BLaER1 treated with 17β-estradiol and CSF1 and Interleukin-3, amounts not matched to agents 10 nM and 100 nM (cell line): ENCODE results near the gene UNC5C.

Experiments
- H3K27ac ChIP-seq, 11 experiments: shearing (Covaris generic); formaldehyde crosslinking; 2 replicates each; pipeline ENCODE4 v1.8.1; 2022
- H3K27me3 ChIP-seq, 11 experiments: shearing (Covaris generic); formaldehyde crosslinking; 2 replicates each; pipeline ENCODE4 v1.8.1; 2022
- H3K36me3 ChIP-seq, 11 experiments: shearing (Covaris generic); formaldehyde crosslinking; 2 replicates each; pipeline ENCODE4 v1.8.1; 2022
- H3K4me1 ChIP-seq, 10 experiments: shearing (Covaris generic); formaldehyde crosslinking; 2 replicates each; pipeline ENCODE4 v1.8.1; 2022
- H3K4me2 ChIP-seq, 11 experiments: shearing (Covaris generic); formaldehyde crosslinking; 2 replicates each; pipeline ENCODE4 v1.8.1; 2022
- H3K4me3 ChIP-seq, 10 experiments: shearing (Covaris generic); formaldehyde crosslinking; 2 replicates each; pipeline ENCODE4 v1.8.1; 2022
- H3K9ac ChIP-seq, 11 experiments: shearing (Covaris generic); formaldehyde crosslinking; 2 replicates each; pipeline ENCODE4 v1.8.1; 2022
- H3K9me3 ChIP-seq, 11 experiments: shearing (Covaris generic); formaldehyde crosslinking; replicated peaks in 1 of 11; 2 replicates each; pipeline ENCODE4 v1.8.1; 2022
- H4K20me1 ChIP-seq, 11 experiments: shearing (Covaris generic); formaldehyde crosslinking; 2 replicates each; pipeline ENCODE4 v1.8.1; 2022
- Cebpa-rat ChIP-seq, 11 experiments: shearing (Covaris generic); IDR thresholded peaks; 2 replicates each; pipeline ENCODE4 v1.8.1; 2022

UNC5C gene

GRCh38 chr4:95511477-95511876 lies 37.3 kb downstream of the UNC5C start:
- Histone ChIP-seq H3K9me3 (no peaks in the 10 kb centered on the region), H4K20me1 (no peaks in the 10 kb centered on the region), H3K27me3 (no peaks in the 10 kb centered on the region), H3K4me2 (no peak overlapping the region), H3K9ac (no peak overlapping the region), H3K4me3 (no peak overlapping the region), H3K27ac (no peak overlapping the region), H3K4me1 (no peaks in the 10 kb centered on the region), H3K36me3 (no peaks in the 10 kb centered on the region)
- TF ChIP-seq Cebpa-rat (IDR thresholded peaks at IDR 0.05) = no peak

- no peak overlapping the region for H3K9ac ChIP-seq
Measured at GRCh38 chr4:95510877-95511276, 37.9 kb downstream of the UNC5C start.

DNA sequence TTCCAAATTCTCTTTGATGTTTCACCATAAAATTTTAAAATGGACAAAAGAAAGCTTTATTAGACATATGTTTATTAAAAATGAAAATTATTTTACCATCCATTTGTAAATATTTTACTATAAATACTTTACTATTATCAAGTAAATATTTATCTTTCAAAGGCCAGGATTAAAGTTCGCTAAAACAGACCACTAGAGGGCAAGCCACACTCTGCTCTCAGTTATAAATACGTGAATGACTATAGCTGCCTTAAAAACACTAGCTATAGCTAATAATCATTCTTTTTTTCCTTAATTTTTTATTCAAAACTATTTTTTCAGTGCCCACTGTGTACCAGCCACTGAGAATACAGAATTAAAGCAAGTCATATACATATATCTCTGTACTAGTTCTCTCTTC lies 38.6 kb downstream of the UNC5C start:
- Histone ChIP-seq H3K9ac (no peak overlapping the region), H3K4me3 (no peak overlapping the region), H3K4me2 (no peak overlapping the region), H3K36me3 (no peaks in the 10 kb centered on the region), H3K27ac (no peak overlapping the region), H3K4me1 (no peaks in the 10 kb centered on the region), H4K20me1 (no peaks in the 10 kb centered on the region), H3K9me3 (no peaks in the 10 kb centered on the region), H3K27me3 (no peaks in the 10 kb centered on the region)
- no peak for TF ChIP-seq Cebpa-rat (IDR thresholded peaks at IDR 0.05)

More at GRCh38 chr4:95510877-95511276, 37.9 kb downstream of the UNC5C start:
- Histone ChIP-seq H3K4me3 (no peak overlapping the region), H3K27ac (no peak overlapping the region), H3K36me3 (no peaks in the 10 kb centered on the region), H3K9me3 (no peaks in the 10 kb centered on the region), H3K4me2 (no peak overlapping the region), H4K20me1 (no peaks in the 10 kb centered on the region), H3K4me1 (no peaks in the 10 kb centered on the region), H3K27me3 (no peaks in the 10 kb centered on the region)
- TF ChIP-seq Cebpa-rat (IDR thresholded peaks at IDR 0.05) = no peak

GRCh38 chr4:95508421-95508820 lies 40.4 kb downstream of the UNC5C start:
- H3K4me1 ChIP-seq = no peaks in the 10 kb centered on the region
- H3K36me3 ChIP-seq = no peaks in the 10 kb centered on the region
- no peak overlapping the region for H3K27ac ChIP-seq
- H4K20me1 ChIP-seq = no peaks in the 10 kb centered on the region
- no peaks in the 10 kb centered on the region for H3K27me3 ChIP-seq
- H3K9me3 ChIP-seq = no peaks in the 10 kb centered on the region
- H3K4me3 ChIP-seq = no peak overlapping the region
- H3K4me2 ChIP-seq = no peak overlapping the region
- no peak overlapping the region for H3K9ac ChIP-seq
- TF ChIP-seq Cebpa-rat (IDR thresholded peaks at IDR 0.05) = no peak

DNA sequence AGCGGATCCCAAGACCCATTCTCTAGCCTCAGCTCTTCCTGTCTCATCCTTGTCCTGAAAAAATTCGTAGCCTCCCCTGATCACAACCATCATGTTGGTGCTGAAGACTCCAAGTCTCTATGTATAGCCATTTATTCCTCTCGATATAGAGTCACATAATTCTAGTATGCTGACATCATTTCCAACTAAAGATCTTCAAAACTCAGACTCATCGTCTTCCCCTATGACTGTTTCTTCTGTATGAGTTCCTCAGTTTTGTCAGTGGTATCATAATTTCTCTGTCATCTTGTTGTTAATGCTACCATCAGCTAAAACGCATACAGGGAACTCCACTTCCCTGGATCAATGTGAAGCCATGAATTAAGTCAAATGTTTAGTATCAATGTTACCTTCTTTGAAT lies 41.2 kb downstream of the UNC5C start:
- Histone ChIP-seq H3K27ac (no peak overlapping the region), H4K20me1 (no peaks in the 10 kb centered on the region), H3K4me2 (no peak overlapping the region), H3K9ac (no peak overlapping the region), H3K27me3 (no peaks in the 10 kb centered on the region), H3K36me3 (no peaks in the 10 kb centered on the region), H3K9me3 (no peaks in the 10 kb centered on the region), H3K4me1 (no peaks in the 10 kb centered on the region), H3K4me3 (no peak overlapping the region)
- no peak for TF ChIP-seq Cebpa-rat (IDR thresholded peaks at IDR 0.05)

- H3K9ac ChIP-seq = no peak overlapping the region
- no peaks in the 10 kb centered on the region for H3K27me3 ChIP-seq
- no peaks in the 10 kb centered on the region for H3K9me3 ChIP-seq
- H3K4me3 ChIP-seq = no peak overlapping the region
- H3K27ac ChIP-seq = no peak overlapping the region
- H3K4me2 ChIP-seq = no peak overlapping the region
- TF ChIP-seq Cebpa-rat (IDR thresholded peaks at IDR 0.05) = no peak
- no peaks in the 10 kb centered on the region for H3K4me1 ChIP-seq
- H4K20me1 ChIP-seq = no peaks in the 10 kb centered on the region
- H3K36me3 ChIP-seq = no peaks in the 10 kb centered on the region
Measured at GRCh38 chr4:95507147-95507546, 41.6 kb downstream of the UNC5C start.

- TF ChIP-seq Cebpa-rat (IDR thresholded peaks at IDR 0.05) = no peak
- H3K27me3 ChIP-seq = no peaks in the 10 kb centered on the region
- no peaks in the 10 kb centered on the region for H3K36me3 ChIP-seq
- H3K4me1 ChIP-seq = no peaks in the 10 kb centered on the region
- no peak overlapping the region for H3K4me3 ChIP-seq
- H3K27ac ChIP-seq = no peak overlapping the region
- H3K9me3 ChIP-seq = no peaks in the 10 kb centered on the region
- no peaks in the 10 kb centered on the region for H4K20me1 ChIP-seq
- H3K4me2 ChIP-seq = no peak overlapping the region
- H3K9ac ChIP-seq = no peak overlapping the region
Measured at GRCh38 chr4:95506264-95506663, 42.5 kb downstream of the UNC5C start.

GRCh38 chr4:95505799-95506198 lies 43.0 kb downstream of the UNC5C start:
- Histone ChIP-seq H3K9me3 (no peaks in the 10 kb centered on the region), H3K36me3 (no peaks in the 10 kb centered on the region), H4K20me1 (no peaks in the 10 kb centered on the region), H3K4me2 (no peak overlapping the region), H3K4me1 (no peaks in the 10 kb centered on the region), H3K9ac (no peak overlapping the region), H3K4me3 (no peak overlapping the region), H3K27me3 (no peaks in the 10 kb centered on the region), H3K27ac (no peak overlapping the region)
- TF ChIP-seq Cebpa-rat (IDR thresholded peaks at IDR 0.05) = no peak

GRCh38 chr4:95505151-95505550 lies 43.6 kb downstream of the UNC5C start:
- H3K4me2 ChIP-seq = no peak overlapping the region
- H3K9ac ChIP-seq = no peak overlapping the region
- no peak overlapping the region for H3K27ac ChIP-seq
- TF ChIP-seq Cebpa-rat (IDR thresholded peaks at IDR 0.05) = no peak
- no peak overlapping the region for H3K4me3 ChIP-seq
- H4K20me1 ChIP-seq = no peaks in the 10 kb centered on the region
- no peaks in the 10 kb centered on the region for H3K27me3 ChIP-seq
- no peaks in the 10 kb centered on the region for H3K4me1 ChIP-seq
- no peaks in the 10 kb centered on the region for H3K9me3 ChIP-seq
- no peaks in the 10 kb centered on the region for H3K36me3 ChIP-seq

- Histone ChIP-seq H3K36me3 (no peaks in the 10 kb centered on the region), H3K4me1 (no peaks in the 10 kb centered on the region), H4K20me1 (no peaks in the 10 kb centered on the region), H3K27me3 (no peaks in the 10 kb centered on the region), H3K27ac (no peak overlapping the region), H3K4me2 (no peak overlapping the region), H3K9ac (no peak overlapping the region), H3K4me3 (no peak overlapping the region), H3K9me3 (no peaks in the 10 kb centered on the region)
- TF ChIP-seq Cebpa-rat (IDR thresholded peaks at IDR 0.05) = no peak
Measured at GRCh38 chr4:95504501-95504900, 44.3 kb downstream of the UNC5C start.

DNA sequence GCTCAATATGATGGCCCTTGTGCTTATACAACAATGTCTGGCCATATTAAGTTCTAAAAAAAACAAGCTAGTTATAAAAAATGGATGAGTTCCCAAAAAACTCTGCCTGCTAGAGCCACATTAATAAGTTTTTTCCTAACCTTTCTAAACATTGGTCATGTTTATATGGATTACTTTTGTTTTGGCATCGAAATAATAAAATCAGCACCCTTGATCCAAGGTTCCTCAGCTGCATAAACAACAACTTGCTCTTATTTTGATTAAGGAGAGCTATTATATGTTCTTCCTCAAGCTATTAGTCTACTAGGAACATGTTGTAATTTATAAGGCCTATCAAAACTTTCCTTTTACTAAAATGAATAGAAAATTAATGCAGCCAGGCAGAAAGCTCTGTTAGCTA lies 48.4 kb downstream of the UNC5C start:
- H3K27ac ChIP-seq = no peak overlapping the region
- no peaks in the 10 kb centered on the region for H3K4me1 ChIP-seq
- no peaks in the 10 kb centered on the region for H3K9me3 ChIP-seq
- H3K36me3 ChIP-seq = no peaks in the 10 kb centered on the region
- no peak overlapping the region for H3K4me2 ChIP-seq
- H3K9ac ChIP-seq = no peak overlapping the region
- H3K27me3 ChIP-seq = no peaks in the 10 kb centered on the region
- no peak for TF ChIP-seq Cebpa-rat (IDR thresholded peaks at IDR 0.05)
- H4K20me1 ChIP-seq = no peaks in the 10 kb centered on the region
- H3K4me3 ChIP-seq = no peak overlapping the region
